Fibroblast of mammary gland (primary cell): ENCODE measurements around the gene PTPRN2.

Source experiments
- DNase-seq: peaks from one replicate; pipeline ENCODE4 v3.0.0-alpha.2; 2010; ENCODE audit warnings: low read depth
- H3K4me3 ChIP-seq: 2 replicates; pipeline ENCODE4 v1.5.1; 2011; ENCODE audit warnings: low read depth, mild to moderate bottlenecking, low read length, moderate library complexity; ENCODE audit not compliant: control insufficient read depth
- TF ChIP-seq, protein P1 (sequence below): conservative IDR thresholded peaks from 2 replicates; pipeline ENCODE4 v1.5.1; 2011; ENCODE audit warnings: low read depth, low read length, inconsistent platforms; ENCODE audit not compliant: control insufficient read depth, insufficient read depth

PTPRN2 gene

DNA sequence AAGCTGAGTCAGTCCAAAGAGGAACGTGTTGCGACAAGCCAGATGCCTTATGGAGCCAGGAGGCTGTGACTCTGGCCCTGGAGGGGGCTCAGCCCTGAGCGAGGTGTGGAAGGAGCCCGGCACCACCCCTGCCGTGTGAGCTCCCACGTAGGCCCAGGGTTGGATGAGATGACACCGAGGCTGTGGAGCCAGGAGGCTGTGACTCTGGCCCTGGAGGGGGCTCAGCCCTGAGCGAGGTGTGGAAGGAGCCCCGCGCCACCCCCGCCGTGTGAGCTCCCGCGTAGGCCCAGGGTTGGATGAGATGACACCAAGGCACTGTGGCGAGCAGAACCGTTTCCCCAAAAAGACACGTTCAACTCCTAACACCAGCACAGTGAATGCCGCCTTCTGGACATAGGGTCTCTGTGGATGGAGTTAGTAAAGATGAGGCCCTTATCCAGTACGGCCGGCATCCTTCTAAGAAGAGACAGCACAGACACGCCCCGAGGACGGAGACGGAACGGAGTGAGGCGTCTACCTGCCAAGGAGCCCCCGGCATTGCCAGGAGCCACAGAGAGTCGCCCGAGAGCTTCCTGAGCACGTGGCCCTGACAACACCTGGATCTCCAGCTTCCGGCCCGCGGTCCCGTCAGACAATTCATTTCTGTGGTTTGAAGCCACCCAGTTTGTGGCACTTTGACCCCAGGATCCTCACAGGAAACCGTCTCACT is 778.3 kb downstream of the PTPRN2 start:
- DNase-seq, result no peak
- TF ChIP-seq, protein P1, sequence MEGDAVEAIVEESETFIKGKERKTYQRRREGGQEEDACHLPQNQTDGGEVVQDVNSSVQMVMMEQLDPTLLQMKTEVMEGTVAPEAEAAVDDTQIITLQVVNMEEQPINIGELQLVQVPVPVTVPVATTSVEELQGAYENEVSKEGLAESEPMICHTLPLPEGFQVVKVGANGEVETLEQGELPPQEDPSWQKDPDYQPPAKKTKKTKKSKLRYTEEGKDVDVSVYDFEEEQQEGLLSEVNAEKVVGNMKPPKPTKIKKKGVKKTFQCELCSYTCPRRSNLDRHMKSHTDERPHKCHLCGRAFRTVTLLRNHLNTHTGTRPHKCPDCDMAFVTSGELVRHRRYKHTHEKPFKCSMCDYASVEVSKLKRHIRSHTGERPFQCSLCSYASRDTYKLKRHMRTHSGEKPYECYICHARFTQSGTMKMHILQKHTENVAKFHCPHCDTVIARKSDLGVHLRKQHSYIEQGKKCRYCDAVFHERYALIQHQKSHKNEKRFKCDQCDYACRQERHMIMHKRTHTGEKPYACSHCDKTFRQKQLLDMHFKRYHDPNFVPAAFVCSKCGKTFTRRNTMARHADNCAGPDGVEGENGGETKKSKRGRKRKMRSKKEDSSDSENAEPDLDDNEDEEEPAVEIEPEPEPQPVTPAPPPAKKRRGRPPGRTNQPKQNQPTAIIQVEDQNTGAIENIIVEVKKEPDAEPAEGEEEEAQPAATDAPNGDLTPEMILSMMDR, result no peak
- H3K4me3 ChIP-seq, result no peak overlapping the region

DNA sequence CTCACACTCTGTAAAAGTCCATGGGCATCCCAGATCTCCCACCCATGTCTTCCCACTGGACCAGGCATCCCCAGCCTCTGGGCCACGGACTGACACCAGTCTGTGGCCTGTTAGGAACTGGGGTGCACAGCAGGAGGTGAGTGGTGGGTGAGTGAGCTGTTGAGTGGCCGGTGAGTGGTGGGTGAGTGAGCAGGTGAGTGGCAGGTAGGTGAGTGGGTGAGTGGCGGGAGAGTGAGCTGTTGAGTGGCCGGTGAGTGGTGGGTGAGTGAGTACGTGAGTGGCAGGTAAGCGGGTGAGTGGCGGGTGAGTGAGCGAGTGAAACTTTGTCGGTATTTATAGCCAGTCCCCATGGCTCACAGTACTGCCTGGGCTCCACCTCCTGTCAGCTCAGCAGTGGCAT is 779.6 kb downstream of the PTPRN2 start:
- H3K4me3 ChIP-seq, result no peak overlapping the region
- TF ChIP-seq, protein P1, result no peak
- no peak for DNase-seq

- peak; percentile 28 for DNase-seq
- TF ChIP-seq, protein P1, result no peak
- no peak overlapping the region for H3K4me3 ChIP-seq
Measured at GRCh38 chr7:157807510-157807909, 780.1 kb downstream of the PTPRN2 start.

DNA sequence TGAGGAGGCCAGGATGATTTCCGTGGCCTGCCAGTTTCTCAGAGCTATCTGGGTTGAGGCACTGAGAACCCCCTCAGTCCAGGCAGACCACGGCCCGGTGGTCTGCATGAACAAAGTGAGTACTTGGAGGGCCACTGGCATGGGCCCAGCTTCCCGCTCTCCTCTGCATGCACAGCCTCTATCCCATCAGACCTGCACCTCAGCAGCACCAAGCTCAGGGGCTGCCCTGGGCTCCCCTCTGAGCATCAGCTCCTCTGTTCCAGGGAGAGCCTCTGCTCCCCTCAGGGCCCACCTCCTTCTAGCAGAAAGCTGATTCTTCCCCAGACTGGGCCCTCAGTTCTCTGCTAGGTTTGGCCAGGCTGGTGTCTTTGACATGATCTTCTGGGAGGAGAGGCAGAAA is 780.9 kb downstream of the PTPRN2 start:
- no peak overlapping the region for H3K4me3 ChIP-seq
- TF ChIP-seq, protein P1, result no peak
- DNase-seq, result no peak

GRCh38 chr7:157805713-157806112 is 781.9 kb downstream of the PTPRN2 start:
- DNase-seq, result no peak
- TF ChIP-seq, protein P1, result no peak
- no peak overlapping the region for H3K4me3 ChIP-seq

- TF ChIP-seq, protein P1, result no peak
- no peak overlapping the region for H3K4me3 ChIP-seq
- no peak for DNase-seq
Measured at GRCh38 chr7:157803906-157804305, 783.7 kb downstream of the PTPRN2 start.

- no peak for DNase-seq
- TF ChIP-seq, protein P1, result no peak
Measured at GRCh38 chr7:157801971-157802675, 785.5 kb downstream of the PTPRN2 start.

More at GRCh38 chr7:157801971-157802675, 785.5 kb downstream of the PTPRN2 start:
- no peak overlapping the region for H3K4me3 ChIP-seq
